HG02840 (cell line): ENCODE data around the gene ZNF646.
"Not testable (repeated sequence)": the region's sequence is repeated elsewhere in the genome, so short reads cannot be mapped to it uniquely, and the experiment has no call there.

Experiments
- ATAC-seq: cut with Tn5 transposase; IDR thresholded peaks from one replicate; pipeline ENCODE4 v1.9.1; 2021; ENCODE audit warnings: mild to moderate bottlenecking, moderate library complexity, moderate number of reproducible peaks; ENCODE audit not compliant: unreplicated experiment, low FRiP score

The ZNF646 gene

DNA sequence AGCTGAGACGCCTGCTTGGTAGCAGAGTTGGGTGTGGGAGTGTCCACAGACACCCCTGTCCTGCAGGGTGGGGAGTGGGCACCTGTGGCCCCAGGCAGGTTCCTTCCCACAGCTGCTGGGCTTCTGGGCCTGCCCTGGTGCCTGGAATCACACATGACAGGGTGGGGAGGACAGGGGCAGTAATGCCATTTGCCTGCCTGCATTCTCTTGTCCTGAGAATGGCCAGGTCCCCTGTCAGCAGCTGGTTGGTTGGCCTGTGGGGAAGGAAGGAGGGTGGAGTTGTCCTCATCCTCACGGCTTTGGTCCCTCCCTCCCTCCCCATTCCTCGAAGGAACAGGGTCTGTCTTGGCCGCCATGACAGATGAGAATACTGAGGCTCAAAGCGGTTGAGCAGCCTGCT, 9.3 kb downstream of the ZNF646 start:
- no peak for ATAC-seq

DNA sequence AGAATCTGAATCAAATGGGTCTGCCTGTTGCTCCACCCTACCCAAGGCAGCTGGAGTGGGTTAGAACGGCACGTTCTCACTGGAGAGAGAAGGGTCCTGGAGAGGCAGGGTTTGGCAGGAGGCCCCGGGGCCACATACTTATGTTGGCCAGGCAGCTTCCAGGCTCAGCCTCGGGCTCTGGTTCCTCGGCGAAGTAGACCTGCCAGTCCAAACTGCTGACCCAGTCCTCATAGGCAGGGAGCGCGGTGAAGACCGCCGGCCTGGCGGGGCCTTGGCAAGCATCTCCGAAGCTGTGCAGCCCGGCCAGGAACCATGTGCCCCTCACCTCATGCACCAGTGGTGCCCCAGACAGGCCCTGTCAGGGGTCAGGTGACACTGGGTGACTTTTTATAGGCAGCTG, 9.8 kb downstream of the ZNF646 start:
- ATAC-seq: no peak

DNA sequence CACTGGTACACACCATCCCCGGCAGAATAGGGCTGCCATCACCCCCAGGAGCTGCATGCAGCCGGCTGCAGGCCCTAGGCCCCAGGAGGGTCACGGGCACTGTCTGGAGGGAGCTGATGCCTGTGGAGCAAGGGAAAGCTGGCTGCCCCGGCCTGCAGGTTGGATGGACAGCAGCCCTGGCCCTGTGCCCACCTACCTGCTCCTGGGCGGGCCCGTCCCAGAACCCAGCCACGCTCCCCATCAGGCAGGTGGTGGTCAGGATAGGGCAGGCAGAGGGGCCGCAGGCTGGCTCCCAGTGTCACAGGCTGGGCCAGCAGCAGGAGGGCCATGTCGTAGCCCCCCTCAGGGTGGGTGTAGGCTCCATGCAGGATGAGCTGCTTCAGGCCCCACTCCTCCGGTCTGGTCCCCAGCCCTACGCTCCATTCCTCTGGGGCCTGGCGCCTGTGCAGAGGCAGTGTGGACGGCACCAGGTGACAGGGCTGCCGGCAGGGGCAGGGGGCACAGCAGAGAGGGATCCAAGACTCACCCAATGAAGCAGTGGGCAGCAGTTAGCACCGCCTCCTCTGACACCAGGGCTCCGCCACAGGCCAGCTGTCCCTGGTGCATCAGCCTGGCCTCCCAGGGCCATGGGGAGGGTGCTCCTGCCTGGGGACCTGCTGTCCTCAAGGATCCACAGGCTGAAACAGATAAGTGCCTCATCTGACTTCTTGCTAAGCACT, 10.5 kb downstream of the ZNF646 start:
- ATAC-seq: no peak

DNA sequence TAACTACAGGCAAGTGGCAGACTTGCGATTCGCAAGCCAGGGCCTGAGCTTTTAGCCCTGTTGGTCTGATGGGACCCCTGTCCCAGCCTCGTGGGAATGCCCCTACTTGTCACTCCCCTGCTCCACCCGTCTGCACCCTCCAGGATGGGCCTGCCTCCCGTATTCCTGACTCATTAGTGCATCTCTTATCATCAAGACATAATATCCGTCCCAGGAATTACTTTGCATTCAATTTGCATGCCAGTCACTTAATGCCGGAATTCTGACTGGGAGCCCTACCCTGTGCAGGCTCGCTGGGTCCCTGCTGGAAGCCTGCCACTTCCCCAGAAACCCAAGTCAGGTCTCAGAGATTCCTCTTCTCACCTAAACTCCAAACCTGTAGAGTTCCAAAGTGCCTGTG, 11.2 kb downstream of the ZNF646 start:
- no peak for ATAC-seq

DNA sequence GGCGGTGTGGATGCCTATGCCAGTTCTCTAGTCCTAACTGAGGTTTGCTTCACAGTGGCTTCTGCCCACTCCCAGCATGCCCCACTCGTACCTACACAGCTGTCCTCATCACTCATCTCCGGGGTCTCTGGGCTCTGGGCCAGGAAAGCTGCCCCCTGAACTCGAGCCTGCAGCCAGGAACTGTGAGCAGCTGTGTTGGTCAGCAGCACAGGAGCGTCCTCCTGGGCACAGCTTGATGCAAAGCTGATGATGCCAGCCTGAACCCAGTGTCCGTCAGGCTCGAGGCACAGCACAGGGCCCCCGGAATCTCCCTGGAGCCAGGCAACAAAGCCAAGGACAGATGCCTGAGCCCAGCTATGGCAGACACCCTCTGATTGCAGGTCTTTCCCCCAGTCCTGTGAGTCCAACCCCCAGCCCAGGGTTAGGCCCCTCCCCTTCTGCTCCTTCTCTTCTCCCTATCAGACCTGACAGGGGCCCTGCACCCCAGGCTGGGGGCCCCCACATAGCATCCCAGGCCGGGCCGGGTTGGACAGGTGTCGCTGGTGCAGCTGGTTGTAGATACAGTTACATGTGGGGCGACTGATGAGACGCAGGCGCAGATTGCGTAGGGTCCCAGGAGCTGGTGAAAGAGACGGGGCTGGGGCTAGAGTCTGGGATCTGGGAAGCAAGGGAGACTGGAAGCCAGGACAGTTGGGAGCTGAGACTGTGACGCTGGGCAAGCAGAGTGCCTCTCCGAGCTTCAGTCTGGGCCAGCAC, 11.8 kb downstream of the ZNF646 start:
- ATAC-seq: no peak

DNA sequence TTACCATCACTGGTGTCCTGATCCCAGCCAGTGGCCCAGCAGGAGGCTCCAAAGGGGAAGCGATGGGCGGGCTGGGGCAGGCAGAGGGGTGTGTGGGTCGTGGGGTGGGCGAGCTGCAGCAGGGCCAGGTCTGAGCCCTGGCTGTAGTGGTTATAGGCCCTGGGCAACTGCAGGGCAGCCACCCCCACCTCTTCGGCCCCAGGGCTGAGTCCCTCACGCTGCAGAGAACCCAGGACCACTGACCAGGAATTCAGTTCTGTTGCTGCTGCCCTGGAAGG, 12.3 kb downstream of the ZNF646 start:
- no peak for ATAC-seq

DNA sequence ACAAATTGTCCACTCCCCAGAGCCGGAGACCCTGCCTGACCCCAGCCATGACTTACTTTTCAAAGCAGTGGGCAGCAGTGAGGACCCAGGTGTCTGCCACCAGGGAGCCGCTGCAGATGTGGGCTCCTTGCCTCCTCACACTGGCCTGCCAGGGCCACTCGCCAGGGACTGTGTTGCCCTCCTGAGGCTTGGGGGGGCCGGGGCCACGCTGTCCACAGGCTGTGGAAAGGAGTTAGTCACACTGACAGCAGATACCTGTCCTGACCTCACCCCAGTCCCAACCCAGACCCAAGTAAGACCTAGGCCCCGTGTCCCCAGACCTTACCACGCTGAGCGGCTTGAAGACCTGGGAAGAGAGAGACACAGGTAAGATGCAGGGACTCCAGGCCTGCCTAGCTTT, 13.3 kb downstream of the ZNF646 start:
- no peak for ATAC-seq

DNA sequence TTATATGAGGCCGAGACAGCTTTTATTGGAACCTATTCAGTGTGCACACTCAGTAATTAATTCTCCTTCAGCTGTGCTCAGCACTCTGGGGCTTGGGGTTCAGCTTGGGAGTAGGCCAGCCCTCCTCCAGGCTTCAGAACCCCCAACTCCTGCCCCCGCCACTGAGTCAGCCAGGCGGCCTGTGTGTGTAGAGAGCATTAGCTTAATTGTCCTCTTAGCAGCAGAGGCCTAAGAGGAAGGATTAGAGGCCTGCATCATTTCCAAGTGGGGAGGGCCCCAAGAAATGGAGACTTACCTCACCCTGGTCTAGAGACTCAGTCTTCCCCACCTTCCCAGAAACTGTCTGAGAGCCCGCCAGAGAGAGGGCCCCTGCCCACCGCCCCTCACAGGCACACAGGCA, 13.7 kb downstream of the ZNF646 start:
- no peak for ATAC-seq

DNA sequence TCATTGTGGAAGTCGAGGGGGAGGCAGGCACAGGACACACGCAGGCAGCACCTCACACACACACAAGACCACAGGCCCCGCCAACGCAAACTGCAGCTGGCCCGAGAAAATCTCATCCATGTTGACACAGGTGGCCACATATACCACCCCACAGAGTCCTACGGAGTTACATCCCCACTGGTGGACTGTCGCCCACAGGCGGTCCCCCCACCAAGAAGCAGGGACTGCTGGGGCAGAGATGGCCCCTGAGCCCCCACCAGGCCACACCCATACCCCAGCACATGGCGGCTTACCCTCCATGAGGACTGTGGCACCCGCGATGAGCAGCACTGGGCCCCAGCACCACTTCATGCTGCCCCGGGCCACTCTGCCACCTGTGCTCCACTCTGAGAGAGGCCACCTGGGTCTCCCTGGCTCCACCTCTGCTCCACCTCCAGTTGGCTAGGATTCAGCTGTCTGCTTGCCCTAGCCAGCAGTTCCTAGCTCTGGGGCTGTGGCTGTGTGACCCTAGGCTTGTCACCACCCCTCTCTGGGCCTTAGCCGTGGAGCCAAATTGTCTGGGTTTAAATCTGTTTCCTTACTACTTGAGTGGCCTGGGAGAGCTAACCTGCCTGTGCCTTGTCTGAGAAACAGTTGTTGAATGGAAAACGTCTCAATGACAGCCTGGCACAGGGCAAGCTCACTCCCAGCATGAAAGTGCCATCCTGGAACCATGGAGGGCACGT, 14.4 kb downstream of the ZNF646 start, which contains the start of gene PRSS53:
Gene PRSS53, minus strand, starts transcription at position 485 of the 725 bp plus-strand sequence. Its CDS starts 134 bp downstream, at position 351.
- no peak for ATAC-seq

DNA sequence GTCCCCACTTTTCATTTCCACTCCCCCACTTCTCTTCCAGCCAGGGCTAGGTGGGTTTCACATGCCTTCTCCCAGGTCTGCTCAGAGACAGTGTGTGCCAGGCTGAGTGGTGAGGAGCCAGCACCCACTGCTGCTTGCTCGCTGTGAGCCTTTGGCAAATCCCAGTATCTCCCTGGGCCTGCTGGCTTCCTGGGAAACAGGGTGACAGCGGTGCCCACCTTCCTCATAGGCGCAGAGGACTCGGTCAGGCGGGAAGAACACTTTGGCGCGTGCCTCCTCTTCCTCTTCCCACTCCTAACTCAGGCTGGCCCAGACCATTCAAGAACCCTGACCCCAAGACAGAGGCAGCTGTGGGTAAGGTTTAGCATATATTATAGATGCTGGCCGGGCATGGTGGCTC, 15.0 kb downstream of the ZNF646 start:
- ATAC-seq: no peak

DNA sequence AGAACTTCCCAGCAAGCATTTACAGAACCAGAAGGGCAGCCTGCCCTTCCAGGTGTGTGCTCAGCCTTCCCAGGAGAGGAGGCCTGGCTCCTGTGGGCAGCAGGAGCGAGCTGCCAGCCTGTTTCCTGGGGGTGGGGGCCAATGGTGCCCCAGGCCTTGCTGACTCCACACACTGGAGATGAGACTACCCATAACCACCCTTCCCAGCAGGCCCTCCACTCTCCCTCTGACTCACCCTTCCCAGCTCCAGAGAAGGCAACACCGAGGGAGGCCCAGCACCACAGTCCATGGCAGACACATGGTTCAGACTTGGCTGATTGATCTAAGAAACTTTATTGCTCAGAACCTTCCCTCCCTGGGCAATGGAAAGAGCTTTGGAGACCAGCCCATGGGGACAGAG, 16.3 kb downstream of the ZNF646 start:
- no peak for ATAC-seq

DNA sequence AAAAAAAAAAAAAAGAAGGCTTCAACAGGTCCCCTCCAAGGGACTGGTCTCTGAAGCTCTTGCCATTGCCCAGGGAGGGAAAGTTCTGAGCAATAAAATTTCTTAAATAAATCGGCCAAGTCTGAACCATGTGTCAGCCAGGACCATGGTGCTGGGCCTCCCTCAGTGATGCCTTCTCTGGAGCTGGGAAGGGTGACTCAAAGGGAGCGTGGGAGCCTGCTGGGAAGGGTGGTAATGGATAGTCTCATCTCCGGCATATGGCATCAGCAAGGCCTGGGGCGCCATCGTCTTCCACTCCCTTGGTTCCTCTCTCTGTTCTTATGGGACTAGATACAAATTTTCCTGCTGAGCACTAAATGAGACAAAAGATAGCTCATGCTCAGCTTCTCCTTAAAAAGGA, 18.1 kb downstream of the ZNF646 start:
- ATAC-seq: no peak

DNA sequence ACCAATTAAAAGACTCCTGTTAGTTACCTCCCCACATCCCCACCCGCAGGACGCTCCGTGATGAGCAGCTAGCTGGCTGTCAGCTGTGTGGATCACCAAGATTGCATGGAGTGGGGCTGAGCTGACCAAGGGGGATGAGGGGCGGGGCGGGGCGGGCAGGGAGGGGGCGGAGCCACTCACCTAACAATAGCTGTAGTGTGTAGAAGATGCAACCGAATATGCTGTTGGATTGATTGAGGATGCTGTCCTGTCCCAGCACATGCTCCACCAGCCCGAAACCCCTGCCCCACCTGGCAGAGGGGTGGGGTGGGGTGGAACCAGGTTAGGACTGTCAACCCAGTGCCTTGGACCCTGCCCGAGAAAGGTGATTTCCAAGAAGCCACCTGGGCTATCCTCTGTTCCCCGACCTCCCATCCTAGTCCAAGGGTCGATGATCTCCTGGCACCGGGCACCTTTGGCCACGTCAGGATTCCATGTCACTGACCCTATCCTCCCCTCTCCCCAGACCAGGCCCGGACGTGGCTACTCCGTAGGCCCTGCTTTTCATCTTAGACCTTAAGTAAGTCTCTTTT, 19.0 kb downstream of the ZNF646 start:
- no peak for ATAC-seq

DNA sequence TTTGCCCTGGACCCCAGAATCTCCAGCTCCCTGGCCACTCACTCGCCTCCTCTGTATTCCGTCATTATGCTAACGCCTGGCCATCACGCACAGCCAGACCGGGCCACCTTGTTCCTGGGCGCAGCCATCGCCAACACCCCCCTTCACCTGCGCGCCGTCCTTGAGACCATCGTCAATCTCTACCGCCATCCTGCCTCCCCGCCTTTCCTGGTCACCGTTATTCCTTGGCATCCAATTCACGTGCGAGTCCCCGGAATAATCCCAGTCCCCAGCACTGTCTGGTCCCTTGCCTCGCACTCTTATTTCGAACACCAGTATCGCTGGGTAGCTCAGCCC, 19.8 kb downstream of the ZNF646 start:
- ATAC-seq: no peak

DNA sequence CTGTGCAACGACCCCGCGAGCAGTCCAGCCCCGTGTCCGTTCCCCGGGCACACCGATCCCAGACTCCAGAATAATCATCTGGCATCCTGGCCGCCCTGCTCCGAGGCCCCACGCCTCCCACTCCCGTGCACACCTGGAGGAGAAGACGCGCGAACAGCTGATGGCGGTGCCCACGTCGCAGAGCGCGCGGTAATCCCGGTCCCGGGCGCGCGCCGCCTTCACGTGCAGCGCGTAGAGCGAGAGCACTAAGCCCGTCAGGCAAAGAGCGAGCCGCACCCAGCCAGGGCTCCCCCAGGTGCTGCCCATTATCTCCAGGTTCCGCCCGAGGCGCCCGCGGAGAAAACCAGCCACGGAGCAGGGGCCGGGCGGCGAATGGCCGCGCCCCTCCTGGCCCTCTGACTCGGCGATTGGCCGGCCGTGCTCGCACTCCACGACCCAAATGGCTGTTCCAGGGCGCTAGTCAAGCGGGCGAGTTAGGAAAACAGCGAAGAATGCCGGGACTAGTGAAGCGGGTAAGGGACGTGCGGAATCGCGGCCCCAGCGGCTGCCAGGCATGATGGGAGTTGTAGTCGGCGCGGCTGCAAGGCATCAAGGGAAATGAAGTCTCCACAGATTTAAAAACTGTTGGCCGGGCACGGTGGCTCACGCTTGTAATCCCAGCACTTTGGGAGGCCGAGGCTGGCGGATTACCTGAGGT, 20.4 kb downstream of the ZNF646 start, which contains the start of gene VKORC1:
Gene VKORC1, minus strand, starts transcription at position 374 of the 697 bp plus-strand sequence. Its CDS starts 68 bp downstream, at position 306.
- ATAC-seq: peak; percentile 73

DNA sequence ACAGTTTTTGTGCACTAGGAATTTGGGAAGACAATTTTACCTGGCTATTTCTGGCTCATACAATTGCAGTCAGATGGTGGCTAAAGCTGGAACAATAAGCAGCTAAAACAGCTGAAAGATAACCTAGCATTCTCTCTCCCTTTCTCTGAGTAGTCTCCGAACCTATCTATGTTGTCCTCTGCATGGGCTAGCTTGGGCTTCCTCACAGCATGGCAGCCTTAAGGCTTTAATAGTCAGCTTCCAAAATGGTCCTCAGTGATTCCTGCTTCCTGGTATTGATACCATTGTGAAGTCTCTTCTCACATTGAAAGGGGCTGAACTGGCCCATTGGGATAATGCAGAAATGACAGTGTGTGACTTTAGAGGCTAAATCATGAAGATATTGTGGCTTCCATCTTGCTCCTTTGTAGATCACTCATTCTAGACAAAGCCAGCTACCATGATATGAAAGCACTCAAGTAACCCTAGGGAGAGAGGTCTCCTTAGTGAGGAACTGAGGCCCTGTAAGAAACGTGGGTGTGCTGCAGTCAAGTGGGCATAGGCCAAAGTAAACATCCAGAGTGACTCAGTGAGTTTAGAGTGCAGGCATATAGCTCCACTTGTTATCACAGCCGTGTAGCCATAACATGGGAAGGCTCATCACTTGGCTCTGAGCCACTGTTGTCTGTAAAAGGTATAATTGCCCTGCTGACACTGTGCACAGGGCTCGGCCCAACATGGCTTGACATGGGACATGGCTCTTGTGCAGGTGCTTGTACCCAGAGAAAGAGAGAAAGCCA, 25.8 kb downstream of the ZNF646 start:
- ATAC-seq: no peak

DNA sequence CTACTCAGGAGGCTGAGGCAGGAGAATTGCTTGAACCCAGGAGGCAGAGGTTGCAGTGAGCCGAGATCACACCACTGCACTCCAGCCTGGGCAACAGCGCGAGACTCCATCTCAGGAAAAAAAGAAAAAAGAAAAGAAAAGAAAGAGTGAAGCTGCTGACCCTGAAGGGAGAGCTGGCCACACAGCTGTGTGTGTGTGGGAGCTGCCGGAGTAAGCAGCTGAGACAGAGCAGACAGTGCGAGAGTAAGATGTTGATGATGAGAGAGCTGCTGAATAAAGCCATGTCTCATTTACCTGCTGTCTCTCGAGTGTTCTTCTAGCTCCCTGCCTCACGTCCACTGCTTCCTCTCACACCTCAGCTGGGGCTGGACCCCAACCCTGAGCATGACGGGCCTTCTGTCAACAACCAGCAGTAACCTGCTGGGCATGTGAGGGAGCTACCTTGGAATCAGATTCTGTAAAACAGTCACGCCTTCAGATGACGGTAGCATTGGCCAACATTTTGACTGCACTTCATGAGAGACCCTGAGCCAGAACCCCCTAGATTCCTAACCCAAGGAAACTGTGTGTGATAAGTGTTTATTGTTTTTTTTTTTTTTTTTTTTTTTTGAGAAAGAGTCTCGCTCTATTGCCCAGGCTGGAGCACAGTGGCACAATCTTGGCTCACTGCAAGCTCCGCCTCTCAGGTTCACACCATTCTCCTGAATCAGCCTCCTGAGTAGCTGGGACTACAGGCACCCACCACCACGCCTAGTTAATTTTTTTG, 26.8 kb downstream of the ZNF646 start:
- ATAC-seq: not testable (repeated sequence)

DNA sequence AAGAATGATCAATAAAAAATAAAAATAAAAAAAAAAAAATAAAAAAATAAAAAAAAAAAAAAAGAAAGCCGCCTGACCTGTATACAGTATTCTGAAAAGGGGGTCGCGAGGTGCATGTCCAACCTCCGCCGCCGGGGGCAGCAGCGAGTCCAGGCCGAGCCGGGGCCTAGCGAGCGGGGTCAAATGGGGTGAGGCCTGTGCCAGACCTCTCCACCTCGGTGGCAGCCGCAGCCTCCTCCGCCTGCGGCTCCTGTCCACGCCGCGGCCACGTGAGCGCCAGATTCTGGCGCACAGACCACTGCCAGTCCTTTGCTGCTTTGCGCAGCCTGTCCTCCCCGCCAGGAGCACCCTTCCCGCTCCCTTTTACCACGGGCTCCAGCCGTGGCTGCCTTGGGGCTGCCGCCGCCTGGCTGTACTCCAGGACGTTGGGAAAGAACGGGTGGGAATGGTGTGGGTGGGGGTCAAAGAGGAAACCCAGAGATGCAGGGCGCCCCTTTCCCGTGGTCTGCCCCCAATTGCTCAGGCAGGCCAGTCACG, 31.5 kb downstream of the ZNF646 start:
- ATAC-seq: no peak
